Astrocyte of the spinal cord (primary cell): ENCODE results near the gene SP140.

Experiments used
- DNase-seq: peaks from one replicate; pipeline ENCODE4 v3.0.0; 2011; ENCODE audit warnings: low read depth, low spot score
- H3K4me3 ChIP-seq: 2 replicates; pipeline ENCODE4 v1.5.1; 2011; ENCODE audit warnings: low read depth, mild to moderate bottlenecking, low read length, moderate library complexity
- CTCF ChIP-seq: IDR thresholded peaks from 2 replicates; pipeline ENCODE4 v1.5.1; 2012; ENCODE audit warnings: low read depth, mild to moderate bottlenecking, low read length, inconsistent platforms
- in situ Hi-C: cut with HindIII; loops from 2 replicates; pipeline ENCODE4 v1.10.0; 2017; ENCODE audit warnings: low sequenced_read_pairs

The SP140 gene

GRCh38 chr2:230312638-230313037 is 87.1 kb downstream of the SP140 start:
- H3K4me3 ChIP-seq = no peak overlapping the region
- no peak for TF ChIP-seq CTCF
- in situ Hi-C loops = no loop called here
- peak; percentile 1 for DNase-seq

GRCh38 chr2:230317366-230317765 is 91.8 kb downstream of the SP140 start:
- in situ Hi-C loops = no loop called here
- TF ChIP-seq CTCF = no peak
- no peak for DNase-seq
- no peak overlapping the region for H3K4me3 ChIP-seq

GRCh38 chr2:230318190-230319121 is 92.9 kb downstream of the SP140 start:
- no peak overlapping the region for H3K4me3 ChIP-seq
- in situ Hi-C loops = no loop called here
- no peak for DNase-seq
- no peak for TF ChIP-seq CTCF

- in situ Hi-C loops = no loop called here
- no peak overlapping the region for H3K4me3 ChIP-seq
- no peak for TF ChIP-seq CTCF
- DNase-seq = no peak
These were observed 93.8 kb downstream of the SP140 start for GRCh38 chr2:230319211-230319862.

GRCh38 chr2:230321031-230321430 is 95.5 kb downstream of the SP140 start:
- no peak overlapping the region for H3K4me3 ChIP-seq
- in situ Hi-C loops = no loop called here
- no peak for DNase-seq
- no peak for TF ChIP-seq CTCF

GRCh38 chr2:230322561-230323384 is 97.2 kb downstream of the SP140 start:
- in situ Hi-C loops = no loop called here
- TF ChIP-seq CTCF = peak; percentile 42
- no peak overlapping the region for H3K4me3 ChIP-seq
- DNase-seq = no peak
